Retinal pigment epithelial cell (primary cell): Measurements from ENCODE around the gene C22orf23.
"Not testable (repeated sequence)": the region's sequence is repeated elsewhere in the genome, so short reads cannot be mapped to it uniquely, and the experiment has no call there.

Source experiments
- DNase-seq: peaks from one replicate; pipeline ENCODE4 v3.0.0-alpha.2; 2010; ENCODE audit warnings: low read depth
- H3K4me3 ChIP-seq: 2 replicates; pipeline ENCODE4 v1.5.1; 2011; ENCODE audit warnings: mild to moderate bottlenecking, low read length, control low read depth, moderate library complexity
- CTCF ChIP-seq: conservative IDR thresholded peaks from 2 replicates; pipeline ENCODE4 v1.5.1; 2011; ENCODE audit warnings: low read depth, low read length, control low read depth, inconsistent platforms

C22orf23 gene

DNA sequence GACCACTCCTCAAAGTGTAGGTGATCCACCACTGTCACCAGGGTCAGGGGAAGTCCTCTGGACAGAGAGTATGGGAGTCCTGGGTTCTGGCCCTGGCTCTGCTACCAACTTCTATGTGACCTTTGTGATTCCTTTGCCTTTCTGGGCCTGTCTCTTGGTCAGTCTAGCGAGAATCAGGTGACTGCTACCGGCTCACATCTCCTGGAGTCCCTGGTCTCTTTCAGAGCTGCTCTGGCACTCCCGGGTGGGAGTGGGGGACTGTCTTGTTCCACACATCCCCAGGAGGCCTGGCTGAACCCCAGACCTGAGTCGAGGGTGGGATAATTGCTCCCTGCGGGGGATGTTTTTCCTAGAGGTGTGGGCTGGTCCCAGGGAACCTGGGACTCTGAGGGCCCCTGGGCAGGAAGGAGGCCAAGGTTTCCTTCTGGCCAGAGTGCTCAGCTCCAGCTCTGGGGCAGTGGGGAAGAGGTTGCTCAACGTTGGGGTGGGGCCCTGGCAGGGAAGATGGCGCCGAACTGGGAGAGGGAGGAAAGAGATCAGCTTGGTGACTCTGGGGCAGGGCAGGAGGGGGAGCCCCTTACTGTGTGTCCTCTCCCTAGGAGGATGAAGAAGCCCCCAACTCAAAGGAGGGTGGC lies 28.9 kb upstream of the C22orf23 start:
- no peak for DNase-seq
- H3K4me3 ChIP-seq = no peak overlapping the region
- TF ChIP-seq CTCF = no peak

- no peak for TF ChIP-seq CTCF
- no peak for DNase-seq
- H3K4me3 ChIP-seq = no peak overlapping the region
Measured at GRCh38 chr22:37981282-37982011, 28.0 kb upstream of the C22orf23 start.

- DNase-seq = peak; percentile 73
- no peak overlapping the region for H3K4me3 ChIP-seq
- no peak for TF ChIP-seq CTCF
Measured at GRCh38 chr22:37979782-37980181, 26.4 kb upstream of the C22orf23 start.

GRCh38 chr22:37976547-37976946 lies 23.1 kb upstream of the C22orf23 start:
- no peak for DNase-seq
- no peak overlapping the region for H3K4me3 ChIP-seq
- TF ChIP-seq CTCF = no peak

- H3K4me3 ChIP-seq, DNase-seq: not testable (repeated sequence)
Measured at GRCh38 chr22:37976022-37976421, 22.6 kb upstream of the C22orf23 start.

DNA sequence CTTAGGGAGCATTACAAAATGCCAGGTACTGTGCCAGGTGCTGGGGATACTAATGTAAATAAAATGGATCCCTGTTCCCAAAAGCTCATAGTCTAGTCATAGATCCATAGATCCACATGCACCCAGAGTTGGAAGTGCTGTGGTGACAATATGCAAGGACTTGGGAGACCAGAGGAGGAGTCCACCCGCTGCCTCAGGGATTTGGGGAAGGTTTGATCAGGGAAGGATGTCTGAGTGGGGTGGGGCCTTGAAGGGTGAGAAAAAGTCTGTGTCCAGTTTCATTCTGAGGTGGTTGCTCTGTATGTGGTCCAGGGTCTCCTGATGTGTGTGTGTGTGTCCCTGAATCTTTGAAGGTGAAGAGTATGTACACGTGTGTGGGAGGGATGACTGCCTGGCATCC lies 21.8 kb upstream of the C22orf23 start:
- TF ChIP-seq CTCF = no peak
- no peak for DNase-seq

DNA sequence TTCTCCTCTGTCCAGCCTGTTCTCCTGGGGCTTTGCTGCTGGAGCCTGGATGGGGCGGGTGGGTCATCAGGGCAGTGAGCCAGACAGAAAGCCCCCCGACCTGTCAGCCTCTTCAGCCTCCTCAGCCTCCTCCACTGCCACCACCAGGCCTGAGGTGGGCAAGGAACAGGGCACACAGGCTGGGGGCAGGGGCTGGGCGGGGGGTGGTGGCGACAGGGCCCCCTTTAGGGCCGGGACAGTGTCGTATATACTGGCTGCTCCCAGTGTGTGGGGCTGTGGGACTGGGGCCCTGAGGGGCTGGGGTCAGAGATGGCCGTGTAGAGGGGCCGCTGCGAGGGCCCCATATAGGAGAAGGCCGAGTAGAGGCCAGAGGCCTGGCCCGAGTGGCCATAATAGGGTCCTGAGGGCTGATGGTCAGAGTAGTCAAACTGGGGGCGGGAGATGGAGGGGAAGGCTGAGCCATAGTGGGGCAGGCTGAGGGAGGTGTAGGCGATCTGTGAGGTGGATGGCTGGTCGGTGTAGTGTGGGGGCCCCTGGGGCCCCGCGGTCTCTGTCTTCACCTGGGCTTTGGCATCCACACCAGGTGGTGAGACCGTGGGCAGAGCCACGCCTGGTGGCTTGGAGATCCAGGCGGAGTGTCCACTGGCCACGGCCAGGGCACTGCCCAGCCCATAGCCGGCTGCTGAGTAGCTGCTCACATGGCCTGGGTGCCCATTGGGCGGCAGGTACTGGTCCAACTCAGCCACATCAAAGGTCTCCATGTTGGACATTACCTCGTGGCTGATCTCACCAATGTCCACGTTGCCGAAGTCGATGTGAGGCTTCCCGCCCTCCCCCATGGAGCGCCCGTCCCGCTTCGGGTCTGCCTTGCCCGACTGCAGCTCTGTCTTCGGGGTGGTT lies 20.1 kb upstream of the C22orf23 start:
- H3K4me3 ChIP-seq = no peak overlapping the region
- no peak for TF ChIP-seq CTCF
- no peak for DNase-seq

More for the DNA sequence above, 21.8 kb upstream of the C22orf23 start:
- no peak overlapping the region for H3K4me3 ChIP-seq
